HepG2 (cell line): ENCODE results near the gene INTS2. TPM values are rescaled to one million over a fixed set of nuclear protein-coding genes. Genes with fewer than 3 reads are reported as not detected.

Experiments
- ATAC-seq: fragments of 200-7000 bp; cut with Tn5 transposase; 3 replicates; pipeline ENCODE4 v1.9.1; 2020; ENCODE audit warnings: mild to moderate bottlenecking, moderate library complexity
- BruUV-seq: library from RNA; stranded (reverse); fragments of 400-500 nt; replicated peaks from 2 replicates; lab custom pipeline; 2021; lab: Mats Ljungman, UMichigan
- CTCF ChIA-PET: fragments of 300-600 bp; formaldehyde crosslinking; extraction: SDS; loops from one replicate; lab custom pipeline; 2021; ENCODE audit warnings: low total read pairs, inconsistent platforms, low intra/inter-chr PET ratio; lab: Yijun Ruan, JAX
- POLR2A ChIA-PET: fragments of 350-600 bp; sonication (Branson Sonifier 250); formaldehyde crosslinking; loops from one replicate; lab custom pipeline; 2020; ENCODE audit warnings: antibody characterized with exemption, inconsistent platforms; lab: Yijun Ruan, JAX
- DNase-seq: peaks from one replicate; pipeline ENCODE4 v3.0.0-alpha.2; 2015; ENCODE audit warnings: low spot score
- FAIRE-seq: peaks from 3 replicates; lab custom pipeline; 2011; peaks lifted over from hg19 to GRCh38; lab: Jason Lieb, UNC
- H2AFZ ChIP-seq: one replicate; pipeline ENCODE4 v1.6.1; 2011; ENCODE audit warnings: low read length, inconsistent platforms
- H3K27ac ChIP-seq: fragments of 300-600 bp; 3 replicates; pipeline ENCODE4 v1.8.0; 2011; ENCODE audit warnings: mixed run types, mild to moderate bottlenecking, mixed read lengths, low read length, inconsistent platforms; ENCODE audit not compliant: insufficient read depth; ENCODE audit errors: extremely low read length
- H3K27me3 ChIP-seq, 2 experiments: fragments of 200-600 bp in 1 of 2; 2 replicates in 1 of 2; 3 replicates in 1 of 2; pipeline versions ENCODE4 v1.6.0 to v1.8.0; 2011; ENCODE audit warnings: low read length in 2 of 2, mild to moderate bottlenecking in 2 of 2, moderate library complexity in 2 of 2, inconsistent platforms in 1 of 2; ENCODE audit not compliant: insufficient read depth in 2 of 2, control insufficient read depth in 1 of 2
- H3K36me3 ChIP-seq, 2 experiments: fragments of 200-600 bp in 1 of 2; replicated peaks in 1 of 2; 2 replicates in 1 of 2; 3 replicates in 1 of 2; pipeline versions ENCODE4 v1.5.1 to v1.8.0; 2011; ENCODE audit warnings: low read length in 2 of 2, inconsistent platforms in 1 of 2; ENCODE audit not compliant: insufficient read depth in 2 of 2, control insufficient read depth in 1 of 2
- H3K4me1 ChIP-seq: 2 replicates; pipeline ENCODE4 v1.5.1; 2012; ENCODE audit warnings: low read length, inconsistent platforms; ENCODE audit not compliant: insufficient read depth
- H3K4me2 ChIP-seq: 2 replicates; pipeline ENCODE4 v1.6.0; 2011; ENCODE audit warnings: low read depth, low read length, inconsistent platforms
- H3K4me3 ChIP-seq, 3 experiments: fragments of 200-600 bp in 1 of 3; sonication (generic), shearing (Covaris generic) in 1 of 3; replicated peaks in 1 of 3; 2 replicates each; pipeline ENCODE4 v1.5.1; 2011 to 2016; ENCODE audit warnings: low read length in 3 of 3, inconsistent platforms in 2 of 3, low read depth in 2 of 3, mild to moderate bottlenecking in 2 of 3, control low read depth in 1 of 3, mixed read lengths in 1 of 3; ENCODE audit not compliant: insufficient read depth in 1 of 3
- H3K79me2 ChIP-seq: one replicate; pipeline ENCODE4 v1.6.1; 2011; ENCODE audit warnings: low read length, inconsistent platforms; ENCODE audit not compliant: insufficient read depth
- H3K9ac ChIP-seq: 2 replicates; pipeline ENCODE4 v1.6.0; 2011; ENCODE audit warnings: mild to moderate bottlenecking, low read depth, low read length, inconsistent platforms; ENCODE audit not compliant: insufficient read depth
- H3K9me3 ChIP-seq: 2 replicates; pipeline ENCODE4 v1.5.1; 2012; ENCODE audit warnings: mild to moderate bottlenecking, low read length
- H4K20me1 ChIP-seq: 2 replicates; pipeline ENCODE4 v1.6.0; 2011; ENCODE audit warnings: inconsistent platforms, mild to moderate bottlenecking, low read length, moderate library complexity; ENCODE audit not compliant: insufficient read depth
- ARNTL ChIP-seq: sonication (generic); formaldehyde crosslinking; IDR thresholded peaks from 2 replicates; pipeline ENCODE4 v1.4.0; 2020; ENCODE audit warnings: mild to moderate bottlenecking, missing genetic modification reagents
- ATF5 ChIP-seq: sonication (generic); formaldehyde crosslinking; IDR thresholded peaks from 2 replicates; pipeline ENCODE4 v1.4.0; 2020; ENCODE audit warnings: mild to moderate bottlenecking, low read depth, missing genetic modification reagents
- ELF4 ChIP-seq: sonication (generic); formaldehyde crosslinking; IDR thresholded peaks from 2 replicates; pipeline ENCODE4 v1.5.0; 2020; ENCODE audit warnings: missing genetic modification reagents, mild to moderate bottlenecking, moderate library complexity, borderline replicate concordance
- FOSL1 ChIP-seq: sonication (generic); formaldehyde crosslinking; IDR thresholded peaks from 2 replicates; pipeline ENCODE4 v1.9.0; 2021; ENCODE audit warnings: missing genetic modification reagents, borderline replicate concordance
- HIVEP1 ChIP-seq: sonication (generic); formaldehyde crosslinking; IDR thresholded peaks from 2 replicates; pipeline ENCODE4 v1.4.0; 2020; ENCODE audit warnings: mild to moderate bottlenecking, missing genetic modification reagents
- KAT7 ChIP-seq: IDR thresholded peaks from 2 replicates; pipeline ENCODE4 v1.6.1; 2018; ENCODE audit warnings: borderline replicate concordance, missing compliant biosample characterization
- MED8 ChIP-seq: sonication (generic); formaldehyde crosslinking; IDR thresholded peaks from 2 replicates; pipeline ENCODE4 v1.8.1; 2023; ENCODE audit warnings: mild to moderate bottlenecking, missing genetic modification reagents; ENCODE audit not compliant: insufficient replicate concordance
- MYNN ChIP-seq: sonication (generic); formaldehyde crosslinking; IDR thresholded peaks from 2 replicates; pipeline ENCODE4 v1.4.0; 2020; ENCODE audit warnings: mild to moderate bottlenecking, low read depth, missing genetic modification reagents
- NFE2 ChIP-seq: sonication (generic); formaldehyde crosslinking; IDR thresholded peaks from 2 replicates; pipeline ENCODE4 v1.4.0; 2020; ENCODE audit warnings: missing genetic modification reagents
- SNAPC5 ChIP-seq: sonication (generic); formaldehyde crosslinking; IDR thresholded peaks from 2 replicates; pipeline ENCODE4 v1.8.1; 2023; ENCODE audit warnings: mild to moderate bottlenecking, missing genetic modification reagents, borderline replicate concordance
- SRSF9 ChIP-seq: fragments of 200-400 bp; formaldehyde crosslinking; IDR thresholded peaks from 2 replicates; pipeline ENCODE4 v1.6.1; 2018; ENCODE audit warnings: borderline replicate concordance, mild to moderate bottlenecking, low read depth, low read length; ENCODE audit not compliant: insufficient read depth, poor library complexity, severe bottlenecking
- TERF1 ChIP-seq: sonication (generic); formaldehyde crosslinking; IDR thresholded peaks from 2 replicates; pipeline ENCODE4 v1.8.0; 2022; ENCODE audit warnings: mild to moderate bottlenecking, missing genetic modification reagents, moderate library complexity
- TGIF2 ChIP-seq: IDR thresholded peaks from 2 replicates; pipeline ENCODE4 v1.6.1; 2016; ENCODE audit warnings: control low read depth, missing compliant biosample characterization
- TRIM22 ChIP-seq: fragments of 450-650 bp; IDR thresholded peaks from 2 replicates; pipeline ENCODE4 v1.6.1; 2017
- ZC3H4 ChIP-seq: sonication (generic); formaldehyde crosslinking; IDR thresholded peaks from 2 replicates; pipeline ENCODE4 v1.4.0; 2020; ENCODE audit warnings: missing genetic modification reagents, borderline replicate concordance
- ZNF282 ChIP-seq: fragments of 450-650 bp; IDR thresholded peaks from 2 replicates; pipeline ENCODE4 v1.6.1; 2018; ENCODE audit not compliant: partially characterized antibody
- ZNF670 ChIP-seq: sonication (generic); formaldehyde crosslinking; IDR thresholded peaks from 2 replicates; pipeline ENCODE4 v1.8.0; 2022; ENCODE audit warnings: mild to moderate bottlenecking, missing genetic modification reagents, borderline replicate concordance
- WGBS: methylation state at CpG from one replicate; pipeline ENCODE4 v1.1.6; 2017; ENCODE audit warnings: low lambda C conversion rate; 5-methylcytosine and 5-hydroxymethylcytosine counted together
- in situ Hi-C: cut with HindIII; loops from 2 replicates; pipeline ENCODE4 v1.10.0; 2017; ENCODE audit warnings: low pct_unique_long_range_greater_than_20kb; ENCODE audit not compliant: extremely low pct_ligation_motif_present
- intact Hi-C: fragments of 100-400 bp; cut with micrococcal nuclease; formaldehyde crosslinking; loops from one replicate; pipeline ENCODE4 v1.10.0; 2022; ENCODE audit not compliant: unreplicated experiment
- polyA plus RNA-seq, 8 experiments: library from polyadenylated mRNA; depleted of rRNA in 3 of 8; stranded (reverse) in 7 of 8; unstranded in 1 of 8; fragments of >200 nt; fragmentation: Illumina TruSeq in 4 of 8; extraction: Trizol in 4 of 8; gene quantifications; 2 replicates each; pipeline versions ENCODE4 v1.2.1 to v1.2.3, GENCODE V29; 2011 to 2016; ENCODE audit warnings: low read depth in 4 of 8, missing spikeins in 1 of 8, mixed read lengths in 1 of 8; ENCODE audit not compliant: insufficient read depth in 1 of 8
- total RNA-seq, 5 experiments: library from RNA; depleted of rRNA; stranded (reverse); fragments of >200 nt; fragmentation: Illumina TruSeq; extraction: Trizol; gene quantifications; 2 replicates each; pipeline ENCODE4 v1.2.3, GENCODE V29; 2016; ENCODE audit warnings: low read depth in 1 of 5

Gene INTS2
- total and polyA plus RNA-seq, 2 of the 13 experiments (the other 11 are each of a cell fraction or from before 2014, with no cell fraction given) = 20.5 to 30.2 TPM

GRCh38 chr17:61868074-61868473 lies 59.7 kb downstream of the INTS2 start:
- no peak overlapping the region for H3K4me2 ChIP-seq
- DNase-seq (no peak), FAIRE-seq (no peak), ATAC-seq (no peak)
- no peak overlapping the region for H3K27ac ChIP-seq
- H3K4me3 ChIP-seq = no peak overlapping the region
- in situ Hi-C loops (no loop called here), intact Hi-C loops (no loop called here)
- TF ChIP-seq HIVEP1 (CRISPR knock-in tag) = no peak
- no peak for TF ChIP-seq TGIF2 (CRISPR knock-in tag)
- TF ChIP-seq MED8 = no peak
- TF ChIP-seq ZC3H4 (CRISPR knock-in tag) = no peak
- no peak for TF ChIP-seq FOSL1 (CRISPR knock-in tag)
- 95% methylated on average over 2 of the region's 2 CpGs for WGBS
- H3K79me2 ChIP-seq = peaks cover 1% of the 10 kb centered on the region
- H3K9ac ChIP-seq = no peak overlapping the region
- H3K4me1 ChIP-seq = peaks cover 8% of the 10 kb centered on the region
- POLR2A ChIA-PET = no interaction called here
- CTCF ChIA-PET = no interaction called here
- peaks cover 5 to 44% of the 10 kb centered on the region in 2 experiments for H3K36me3 ChIP-seq
- BruUV-seq = no TSS peak
- no peaks in the 10 kb centered on the region for H3K9me3 ChIP-seq
- H3K27me3 ChIP-seq = no peaks in the 10 kb centered on the region; a peak in 1 of 5 replicates
- H4K20me1 ChIP-seq = no peaks in the 10 kb centered on the region
- no peak overlapping the region for H2AFZ ChIP-seq

- Histone ChIP-seq H2AFZ (no peak overlapping the region), H3K36me3 (peaks cover 5 to 40% of the 10 kb centered on the region in 2 experiments), H3K9ac (no peak overlapping the region), H3K27me3 (no peaks in the 10 kb centered on the region; a peak in 1 of 5 replicates), H3K27ac (no peak overlapping the region), H3K4me1 (peaks cover 11% of the 10 kb centered on the region), H4K20me1 (no peaks in the 10 kb centered on the region), H3K79me2 (peaks cover 11% of the 10 kb centered on the region), H3K9me3 (no peaks in the 10 kb centered on the region), H3K4me2 (no peak overlapping the region), H3K4me3 (no peak overlapping the region)
- DNase-seq (no peak), FAIRE-seq (no peak), ATAC-seq (no peak)
- intact Hi-C loops (no loop called here), in situ Hi-C loops (no loop called here)
- BruUV-seq = no TSS peak
- ChIA-PET CTCF (no interaction called here), POLR2A (interaction anchor here (0.6 kb wide), 1 partner anchor 494 kb away, joined by 4 read pairs; no protein-coding TSS in a partner anchor)
- TF ChIP-seq KAT7 (CRISPR knock-in tag) = no peak
- no peak for TF ChIP-seq ZNF282
- no peak for TF ChIP-seq ARNTL (CRISPR knock-in tag)
- TF ChIP-seq TERF1 = no peak
- TF ChIP-seq TRIM22 = no peak
- no peak for TF ChIP-seq ZNF670 (CRISPR knock-in tag)
- no peak for TF ChIP-seq SRSF9
- TF ChIP-seq ELF4 (CRISPR knock-in tag) = no peak
- TF ChIP-seq NFE2 (CRISPR knock-in tag) = no peak
- TF ChIP-seq SNAPC5 (CRISPR knock-in tag) = no peak
- no peak for TF ChIP-seq MYNN (CRISPR knock-in tag)
- TF ChIP-seq ATF5 (CRISPR knock-in tag) = no peak
These were observed 60.7 kb downstream of the INTS2 start for GRCh38 chr17:61867033-61867432.
